Tongue (tissue), 2 donors: ENCODE measurements around the gene CDK16. TPM values are rescaled to one million over a fixed set of nuclear protein-coding genes. Genes with fewer than 3 reads are reported as not detected.
A peak's percentile ranks its signal among the peaks of the same experiment; 100 is the strongest.

Experiments used
- DNase-seq: peaks from one replicate; pipeline ENCODE4 v3.0.0-alpha.2; 2015
- total RNA-seq: library from RNA; depleted of rRNA; stranded (reverse); fragments of >200 nt; gene quantifications from one replicate; pipeline ENCODE4 v1.2.3, GENCODE V29; 2014

The CDK16 gene
- total RNA-seq, 1 donor from 2014 or later: 116 TPM

DNA sequence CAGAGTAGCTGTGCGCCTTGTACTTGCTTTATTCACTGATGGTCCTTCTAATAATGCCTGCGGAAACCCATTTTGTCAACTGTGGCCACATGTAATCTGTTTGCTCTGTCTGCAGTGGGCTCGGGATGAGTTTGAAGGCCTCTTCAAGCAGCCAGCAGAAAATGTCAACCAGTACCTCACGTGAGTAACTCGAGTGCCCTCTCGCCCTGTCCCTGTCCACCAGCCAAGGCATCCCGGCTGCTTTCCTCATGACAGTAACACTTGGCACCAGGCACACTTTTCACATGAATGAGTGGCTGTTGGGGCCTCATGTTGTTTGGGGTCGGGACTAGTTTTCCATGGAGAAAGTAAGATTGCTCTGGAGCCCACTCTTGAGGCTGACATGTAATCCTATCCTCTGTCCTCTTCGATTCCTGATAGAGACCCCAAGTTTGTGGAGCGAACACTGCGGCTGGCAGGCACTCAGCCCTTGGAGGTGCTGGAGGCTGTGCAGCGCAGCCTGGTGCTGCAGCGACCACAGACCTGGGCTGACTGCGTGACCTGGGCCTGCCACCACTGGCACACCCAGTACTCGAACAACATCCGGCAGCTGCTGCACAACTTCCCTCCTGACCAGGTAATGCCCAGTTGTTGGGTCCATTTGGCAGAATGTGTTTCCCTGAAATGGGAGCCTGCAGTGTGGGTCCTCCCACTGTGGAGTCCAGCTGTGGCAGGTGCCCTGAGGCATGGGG, 8.8 kb upstream of the CDK16 start:
- DNase-seq: no peak

DNA sequence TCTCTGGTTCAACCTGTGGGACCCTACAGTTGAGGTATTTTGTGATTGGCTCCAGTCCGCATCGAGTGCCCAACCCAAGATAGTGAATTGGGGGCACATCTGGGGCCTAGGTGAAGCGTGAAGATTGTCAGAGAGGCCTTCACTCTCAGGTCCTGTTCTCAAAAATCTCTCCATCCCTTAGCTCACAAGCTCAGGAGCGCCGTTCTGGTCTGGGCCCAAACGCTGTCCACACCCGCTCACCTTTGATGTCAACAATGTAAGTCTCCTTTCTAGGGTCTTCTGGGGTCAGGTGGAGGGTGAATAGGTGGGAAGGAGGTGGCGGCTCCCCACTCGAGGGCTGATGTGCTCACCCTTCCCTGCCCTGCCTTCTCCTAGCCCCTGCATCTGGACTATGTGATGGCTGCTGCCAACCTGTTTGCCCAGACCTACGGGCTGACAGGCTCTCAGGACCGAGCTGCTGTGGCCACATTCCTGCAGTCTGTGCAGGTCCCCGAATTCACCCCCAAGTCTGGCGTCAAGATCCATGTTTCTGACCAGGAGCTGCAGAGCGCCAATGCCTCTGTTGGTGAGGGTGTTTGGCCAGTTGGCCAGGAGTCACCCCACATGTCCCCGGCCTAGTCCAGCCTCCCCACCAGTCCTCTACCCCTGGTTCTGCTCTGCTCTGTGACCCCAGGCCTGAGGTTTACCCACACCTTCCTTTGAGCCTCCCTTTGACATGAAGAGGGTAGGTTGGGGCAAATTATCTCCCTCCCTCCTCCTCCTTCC, 7.6 kb upstream of the CDK16 start:
- no peak for DNase-seq

GRCh38 chrX:47212381-47213293, 5.8 kb upstream of the CDK16 start:
- DNase-seq: no peak

- DNase-seq: no peak
Observed at GRCh38 chrX:47214435-47215077, 3.9 kb upstream of the CDK16 start.

- no peak for DNase-seq
Observed at GRCh38 chrX:47215291-47215900, 3.1 kb upstream of the CDK16 start.

DNA sequence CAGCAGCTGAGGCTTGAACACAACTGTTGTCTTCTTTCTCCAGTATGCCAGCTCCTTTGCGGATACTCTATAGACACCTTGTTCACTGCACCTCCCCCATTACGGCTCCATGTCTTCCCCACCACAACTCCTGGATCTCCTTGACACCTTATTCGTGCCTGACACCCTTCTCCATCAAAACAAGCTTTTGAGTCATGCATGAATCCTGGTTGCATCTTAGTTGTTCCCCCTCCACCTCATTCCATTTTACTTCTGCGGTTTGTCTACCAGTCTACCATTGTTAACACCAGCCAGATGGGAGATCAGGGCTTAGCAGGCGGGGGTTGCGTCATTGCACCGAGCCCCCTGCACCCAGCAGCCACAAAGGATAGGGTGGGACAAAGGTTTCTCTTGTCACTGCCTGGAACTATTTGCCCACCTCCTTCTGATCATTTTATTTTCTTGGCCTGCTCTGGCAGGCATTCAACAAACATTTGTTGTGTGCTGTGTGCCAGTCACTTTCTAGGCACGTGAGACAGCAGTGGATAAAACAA, 2.0 kb upstream of the CDK16 start:
- no peak for DNase-seq

GRCh38 chrX:47217121-47217851, 1.2 kb upstream of the CDK16 start:
- DNase-seq: no peak

DNA sequence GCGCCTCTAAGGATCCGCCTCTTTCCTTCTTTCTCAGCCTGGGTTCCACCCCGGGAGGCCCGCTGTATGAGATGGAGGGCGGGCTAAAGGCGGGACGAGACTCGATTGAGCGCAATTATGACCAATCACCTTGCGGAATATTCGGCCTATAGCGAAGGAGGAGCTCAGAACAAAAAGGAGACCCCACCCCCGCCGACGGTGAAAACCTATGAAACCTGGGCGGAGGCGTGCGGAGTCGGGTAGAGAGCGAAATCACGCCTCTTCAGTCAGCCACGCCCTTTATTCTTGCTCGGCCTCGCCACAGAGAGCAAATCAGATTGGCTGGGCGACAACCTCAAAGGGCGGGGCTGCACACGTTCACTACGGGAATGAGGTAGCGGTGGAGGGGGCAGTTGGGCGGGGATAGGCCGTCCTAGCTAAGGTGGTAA, 615 bp upstream of the CDK16 start:
- DNase-seq: peak; percentile 99

DNA sequence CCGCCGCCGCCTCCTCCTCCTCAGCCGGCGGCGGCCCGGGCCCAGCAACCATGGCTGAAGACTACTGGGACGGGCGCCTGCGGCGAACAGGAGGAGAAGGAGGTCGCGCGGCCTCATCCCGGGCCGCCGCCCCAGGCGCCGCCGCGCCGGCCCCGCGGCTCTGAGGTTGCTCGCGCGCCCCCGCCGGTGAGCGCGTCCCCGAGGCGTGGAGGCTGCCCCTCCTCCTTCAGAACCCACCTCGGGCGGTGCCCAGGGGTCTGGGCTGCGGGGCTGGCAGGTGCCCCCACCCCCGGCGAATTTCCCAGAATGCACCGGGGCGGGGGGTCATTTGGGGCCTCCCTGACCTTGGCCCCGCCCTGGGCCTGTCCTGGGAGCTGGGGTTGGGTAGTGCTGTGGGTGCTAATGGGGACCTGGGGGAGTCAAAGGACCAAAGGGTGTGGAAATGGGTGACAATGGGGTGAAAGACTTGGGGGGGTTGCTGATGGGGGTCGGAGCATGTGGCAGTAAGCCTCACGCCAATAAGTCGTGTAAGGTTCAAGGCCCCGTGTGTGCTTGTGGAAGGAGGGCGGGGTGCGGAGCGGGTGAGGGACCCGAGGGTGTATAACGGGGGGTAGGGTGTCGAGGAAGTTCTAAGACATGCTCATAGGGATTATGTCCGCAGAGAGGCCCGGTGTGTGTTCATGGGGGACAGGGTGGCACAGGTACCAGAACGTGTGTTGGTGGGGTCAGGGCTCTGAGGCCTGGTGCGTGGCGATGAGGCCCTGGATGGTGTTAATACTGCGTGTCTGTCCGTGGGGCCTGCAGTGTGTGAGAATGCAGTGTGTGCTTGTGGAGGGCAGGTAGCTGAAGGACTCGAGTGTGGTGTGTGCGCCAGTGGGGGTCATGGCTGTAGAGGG, 687 bp downstream of the CDK16 start:
- peak; percentile 49 for DNase-seq

DNA sequence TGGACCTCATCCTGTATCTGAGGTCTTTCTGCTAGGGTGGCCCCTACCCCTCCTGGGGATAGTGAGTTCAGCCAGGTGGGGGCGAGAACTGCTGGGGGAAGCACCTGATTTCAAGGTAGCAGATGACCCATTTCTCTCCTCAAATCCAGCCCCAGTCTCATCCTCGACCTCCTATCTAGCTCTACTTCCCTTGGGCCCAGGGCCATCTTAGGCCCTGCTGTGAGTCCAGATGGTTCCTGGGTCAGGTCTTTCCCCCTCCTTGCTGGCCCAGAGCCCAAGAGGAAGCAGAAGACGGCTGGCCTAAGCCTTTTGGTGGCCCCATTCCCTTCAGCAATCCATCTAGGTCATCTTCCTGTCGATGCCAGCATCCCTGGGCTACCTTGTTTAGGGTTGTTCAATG, 3.3 kb downstream of the CDK16 start:
- DNase-seq: no peak

DNA sequence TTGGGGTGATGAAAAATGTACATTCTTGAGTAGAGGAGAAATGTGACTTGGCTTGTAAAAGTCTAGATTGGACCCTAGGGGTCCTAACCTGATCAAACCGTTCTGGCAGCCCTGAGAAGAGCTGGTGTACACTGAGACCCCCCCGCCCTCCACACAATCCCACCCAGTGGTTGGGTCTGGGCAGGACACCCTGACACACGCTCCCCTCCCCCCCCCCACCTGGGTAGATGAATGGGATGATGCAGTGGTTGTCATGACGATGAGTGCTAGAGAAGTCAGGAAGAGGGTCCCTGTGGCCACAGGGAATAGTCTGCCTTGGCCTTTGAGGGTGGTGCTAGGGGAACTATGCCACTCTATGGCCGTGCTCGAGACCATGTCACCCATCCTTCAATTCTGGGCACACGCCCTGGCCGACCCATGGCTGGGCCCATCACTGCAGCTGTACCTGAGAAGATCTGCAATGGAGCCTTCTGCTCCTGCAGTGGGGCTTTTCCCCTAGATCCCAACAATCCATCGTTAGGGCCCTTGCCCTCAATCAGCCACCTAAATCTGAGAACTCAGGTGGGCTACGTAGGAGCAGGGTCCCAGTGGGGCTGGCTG, 4.4 kb downstream of the CDK16 start:
- DNase-seq: no peak

GRCh38 chrX:47223476-47224250, 5.2 kb downstream of the CDK16 start:
- DNase-seq: no peak

- DNase-seq: no peak
Observed at GRCh38 chrX:47224266-47224895, 5.9 kb downstream of the CDK16 start.

GRCh38 chrX:47224896-47225290, 6.4 kb downstream of the CDK16 start:
- no peak for DNase-seq

DNA sequence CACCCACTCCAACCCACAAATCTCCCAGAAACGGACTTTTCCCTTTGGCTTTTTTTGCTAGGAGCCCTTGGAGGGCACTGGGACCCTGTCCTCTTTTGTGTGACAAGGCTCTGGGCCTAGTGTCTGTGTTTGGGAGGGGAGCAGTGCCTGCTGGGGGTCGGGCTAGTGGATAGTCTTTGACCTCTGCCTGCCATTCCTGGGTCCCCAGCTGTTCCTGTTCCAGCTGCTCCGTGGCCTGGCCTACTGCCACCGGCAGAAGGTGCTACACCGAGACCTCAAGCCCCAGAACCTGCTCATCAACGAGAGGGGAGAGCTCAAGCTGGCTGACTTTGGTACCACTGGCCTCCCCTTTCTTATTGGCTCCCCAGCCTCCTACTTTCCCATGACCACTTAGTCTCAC, 7.6 kb downstream of the CDK16 start:
- no peak for DNase-seq

DNA sequence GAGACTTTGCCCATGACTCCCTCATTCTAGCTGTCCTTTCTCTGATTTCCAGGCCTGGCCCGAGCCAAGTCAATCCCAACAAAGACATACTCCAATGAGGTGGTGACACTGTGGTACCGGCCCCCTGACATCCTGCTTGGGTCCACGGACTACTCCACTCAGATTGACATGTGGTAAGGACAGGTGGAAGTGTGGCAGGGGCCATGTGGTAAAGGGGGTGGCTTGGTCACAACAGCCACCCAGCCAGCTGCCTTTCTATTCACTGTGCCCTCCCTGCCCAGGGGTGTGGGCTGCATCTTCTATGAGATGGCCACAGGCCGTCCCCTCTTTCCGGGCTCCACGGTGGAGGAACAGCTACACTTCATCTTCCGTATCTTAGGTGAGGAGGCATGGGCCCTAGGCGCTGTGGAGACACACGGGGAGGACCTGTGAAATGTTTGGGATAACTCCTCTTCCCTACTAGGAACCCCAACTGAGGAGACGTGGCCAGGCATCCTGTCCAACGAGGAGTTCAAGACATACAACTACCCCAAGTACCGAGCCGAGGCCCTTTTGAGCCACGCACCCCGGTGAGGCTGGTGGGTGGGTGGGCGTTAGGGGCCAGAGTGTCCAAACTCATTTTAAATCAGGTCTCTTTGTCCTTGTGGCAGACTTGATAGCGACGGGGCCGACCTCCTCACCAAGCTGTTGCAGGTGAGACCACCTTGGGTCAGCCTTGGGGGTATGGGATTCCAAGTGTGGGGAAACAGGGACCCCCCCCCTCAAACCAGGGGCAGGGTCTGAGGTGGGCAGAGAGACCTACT, 8.3 kb downstream of the CDK16 start:
- DNase-seq: no peak

GRCh38 chrX:47227334-47227583, 8.8 kb downstream of the CDK16 start:
- DNase-seq: no peak
